Testis (tissue), 2 donors: Measurements from ENCODE around the gene NUP37.

Experiments used
- CTCF ChIP-seq, 3 experiments: fragments of 450-650 bp in 2 of 3; fragments of 200-600 bp in 1 of 3; sonication (generic) in 1 of 3; IDR thresholded peaks; one replicate each; pipeline ENCODE4 v1.5.1; 2016 to 2019; ENCODE audit warnings: antibody characterized with exemption in 3 of 3, mild to moderate bottlenecking in 2 of 3, moderate library complexity in 1 of 3
- POLR2A ChIP-seq: fragments of 450-650 bp; IDR thresholded peaks from one replicate; pipeline ENCODE4 v1.6.1; 2017; ENCODE audit warnings: antibody characterized with exemption, mild to moderate bottlenecking, moderate library complexity

- TF ChIP-seq CTCF (IDR thresholded peaks at IDR 0.05) (no peak), POLR2A (no peak)
Observed at GRCh38 chr12:102163383-102163782, 43.5 kb upstream of the NUP37 start.
